HCT116 (cell line): ENCODE data around the gene TF. TPM values are rescaled to one million over a fixed set of nuclear protein-coding genes. Genes with fewer than 3 reads are reported as not detected.

Source experiments
- ATAC-seq: fragments of 200-7000 bp; cut with Tn5 transposase; 2 replicates; pipeline ENCODE4 v1.9.1; 2020; ENCODE audit warnings: mild to moderate bottlenecking, moderate library complexity
- BruUV-seq: library from RNA; stranded (reverse); fragments of 400-500 nt; replicated peaks from 2 replicates; lab custom pipeline; 2021; lab: Mats Ljungman, UMichigan
- CTCF ChIA-PET: fragments of 300-600 bp; sonication (Branson Sonifier 250); formaldehyde crosslinking; loops from one replicate; lab custom pipeline; 2021; ENCODE audit warnings: antibody characterized with exemption; lab: Charles Lee
- POLR2A ChIA-PET: fragments of 300-600, 350-600 bp; sonication (Branson Sonifier 250); formaldehyde crosslinking; loops from one replicate; lab custom pipeline; 2021; ENCODE audit warnings: antibody characterized with exemption; lab: Charles Lee
- RAD21 ChIA-PET, 2 experiments: fragments of 300-600 bp; sonication (Branson Sonifier 250); formaldehyde crosslinking; loops; one replicate each; lab custom pipeline; 2023; ENCODE audit warnings: low total read pairs in 2 of 2; ENCODE audit not compliant: uncharacterized antibody in 2 of 2, unreplicated experiment in 2 of 2, low non-redundant PET in 1 of 2; lab: Charles Lee
- DNase-seq: peaks from one replicate; pipeline ENCODE4 v3.0.0-alpha.2; 2010; ENCODE audit warnings: low read depth, low spot score
- H2AFZ ChIP-seq: fragments of 200-600 bp; shearing (Covaris generic), sonication (generic); 2 replicates; pipeline ENCODE4 v1.6.1; 2017; ENCODE audit warnings: low read depth, mixed run types, mixed read lengths, antibody characterized with exemption, low read length; ENCODE audit not compliant: poor library complexity, severe bottlenecking
- H3K27ac ChIP-seq: 2 replicates; pipeline ENCODE4 v1.5.1; 2012; ENCODE audit warnings: low read depth, low read length
- H3K27me3 ChIP-seq: fragments of 200-600 bp; sonication (generic); 2 replicates; pipeline ENCODE4 v1.6.1; 2016; ENCODE audit warnings: mixed run types, low read length, mixed read lengths; ENCODE audit not compliant: insufficient read depth
- H3K36me3 ChIP-seq, 2 experiments: fragments of 200-500 bp in 1 of 2; fragments of 200-600 bp in 1 of 2; sonication (Bioruptor generic) in 1 of 2; sonication (generic) in 1 of 2; 2 replicates each; pipeline versions ENCODE4 v1.5.1 to v1.6.1; 2014 to 2016; ENCODE audit warnings: low read length in 2 of 2, inconsistent platforms in 1 of 2, mixed read lengths in 1 of 2, mixed run types in 1 of 2; ENCODE audit not compliant: insufficient read depth in 2 of 2, control insufficient read depth in 1 of 2
- H3K4me1 ChIP-seq, 2 experiments: fragments of 200-600 bp in 1 of 2; sonication (generic) in 1 of 2; 2 replicates each; pipeline versions ENCODE4 v1.5.1 to v1.6.1; 2012 to 2017; ENCODE audit warnings: low read length in 2 of 2, inconsistent platforms in 1 of 2, mild to moderate bottlenecking in 1 of 2, mixed read lengths in 1 of 2, mixed run types in 1 of 2, moderate library complexity in 1 of 2; ENCODE audit not compliant: insufficient read depth in 2 of 2, control insufficient read depth in 1 of 2
- H3K4me2 ChIP-seq: fragments of 200-600 bp; sonication (generic); 2 replicates; pipeline ENCODE4 v1.6.1; 2017; ENCODE audit warnings: mixed run types, low read length, mixed read lengths
- H3K4me3 ChIP-seq, 2 experiments: fragments of 200-600 bp in 1 of 2; sonication (generic) in 1 of 2; replicated peaks in 1 of 2; 2 replicates each; pipeline ENCODE4 v1.5.1; 2011 to 2016; ENCODE audit warnings: low read length in 2 of 2, control low read depth in 1 of 2, low read depth in 1 of 2, mild to moderate bottlenecking in 1 of 2, mixed read lengths in 1 of 2, mixed run types in 1 of 2
- H3K79me2 ChIP-seq: fragments of 200-600 bp; sonication (generic); 2 replicates; pipeline ENCODE4 v1.6.1; 2017; ENCODE audit warnings: mild to moderate bottlenecking, mixed run types, low read length, moderate library complexity, mixed read lengths; ENCODE audit not compliant: insufficient read depth
- H3K9ac ChIP-seq: fragments of 200-600 bp; sonication (generic); 2 replicates; pipeline ENCODE4 v1.6.1; 2016; ENCODE audit warnings: low read length, mixed read lengths
- H3K9me2 ChIP-seq: fragments of 200-600 bp; sonication (generic), shearing (Covaris generic); 2 replicates; pipeline ENCODE4 v1.6.1; 2017; ENCODE audit warnings: mixed run types, mild to moderate bottlenecking, moderate library complexity; ENCODE audit not compliant: insufficient read depth
- H3K9me3 ChIP-seq, 2 experiments: fragments of 200-500 bp in 1 of 2; fragments of 200-600 bp in 1 of 2; sonication (Bioruptor generic) in 1 of 2; sonication (generic) in 1 of 2; 2 replicates each; pipeline ENCODE4 v1.6.1; 2014 to 2017; ENCODE audit warnings: low read length in 2 of 2, mixed read lengths in 2 of 2, inconsistent platforms in 1 of 2, low read depth in 1 of 2, mild to moderate bottlenecking in 1 of 2, mixed run types in 1 of 2, moderate library complexity in 1 of 2; ENCODE audit not compliant: control insufficient read depth in 1 of 2, insufficient read depth in 1 of 2
- H4K20me1 ChIP-seq: fragments of 200-600 bp; sonication (generic), shearing (Covaris generic); 2 replicates; pipeline ENCODE4 v1.6.1; 2017; ENCODE audit warnings: mixed run types, mild to moderate bottlenecking, moderate library complexity; ENCODE audit not compliant: insufficient read depth
- ATF3 ChIP-seq: IDR thresholded peaks from 2 replicates; pipeline ENCODE4 v1.6.1; 2012
- EGR1 ChIP-seq: IDR thresholded peaks from 2 replicates; pipeline ENCODE4 v1.6.1; 2012; ENCODE audit warnings: low read depth
- EZH2 ChIP-seq: fragments of 200-600 bp; sonication (generic); IDR thresholded peaks from 2 replicates; pipeline ENCODE4 v1.6.1; 2017; ENCODE audit warnings: antibody characterized with exemption, mixed run types
- FOSL1 ChIP-seq: IDR thresholded peaks from 2 replicates; pipeline ENCODE4 v1.6.1; 2012; ENCODE audit warnings: low read depth
- JUND ChIP-seq: IDR thresholded peaks from 2 replicates; pipeline ENCODE4 v1.6.1; 2012
- MAX ChIP-seq: IDR thresholded peaks from 2 replicates; pipeline ENCODE4 v1.6.1; 2012
- POLR2A ChIP-seq: IDR thresholded peaks from 2 replicates; pipeline ENCODE4 v1.7.0; 2011; ENCODE audit warnings: borderline replicate concordance; ENCODE audit not compliant: insufficient read depth, insufficient read length; ENCODE audit errors: extremely low read depth
- POLR2AphosphoS5 ChIP-seq: IDR thresholded peaks from 2 replicates; pipeline ENCODE4 v1.6.1; 2011; ENCODE audit warnings: mild to moderate bottlenecking, low read depth, low read length, moderate library complexity
- REST ChIP-seq: IDR thresholded peaks from 2 replicates; pipeline ENCODE4 v1.6.1; 2012; ENCODE audit warnings: low read depth
- SP1 ChIP-seq: IDR thresholded peaks from 2 replicates; pipeline ENCODE4 v1.6.1; 2012; ENCODE audit warnings: low read depth
- SRF ChIP-seq: IDR thresholded peaks from 2 replicates; pipeline ENCODE4 v1.6.1; 2012; ENCODE audit warnings: low read depth
- TCF7L2 ChIP-seq: IDR thresholded peaks from 2 replicates; pipeline ENCODE4 v1.7.0; 2011; ENCODE audit warnings: borderline replicate concordance, inconsistent platforms; ENCODE audit not compliant: insufficient read depth, insufficient read length; ENCODE audit errors: extremely low read depth
- YY1 ChIP-seq: IDR thresholded peaks from 2 replicates; pipeline ENCODE4 v1.6.1; 2011; ENCODE audit warnings: low read length, low read depth, moderate library complexity, mild to moderate bottlenecking; ENCODE audit not compliant: insufficient replicate concordance; ENCODE audit errors: extremely low read depth
- ZFX ChIP-seq: fragments of 450-650 bp; IDR thresholded peaks from 2 replicates; pipeline ENCODE4 v1.6.1; 2017
- ZNF274 ChIP-seq: fragments of 200-500 bp; sonication (Bioruptor generic); IDR thresholded peaks from 2 replicates; pipeline ENCODE4 v1.6.1; 2014; ENCODE audit warnings: mild to moderate bottlenecking, low read depth, low read length, inconsistent platforms
- intact Hi-C: fragments of 100-400 bp; cut with micrococcal nuclease; formaldehyde crosslinking; loops from 2 replicates; pipeline ENCODE4 v1.10.0; 2022
- total RNA-seq: library from RNA; stranded (reverse); gene quantifications from one replicate; pipeline ENCODE4 v1.2.1, GENCODE V29; 2021; ENCODE audit not compliant: unreplicated experiment
- TF ChIP-seq, protein P1 (sequence below): IDR thresholded peaks from 2 replicates; pipeline ENCODE4 v1.6.1; 2011; ENCODE audit warnings: mild to moderate bottlenecking, low read length, moderate library complexity; ENCODE audit not compliant: insufficient replicate concordance; ENCODE audit errors: extremely low read depth

Gene TF
- total RNA-seq, 1 experiment from 2014 or later = 10.4 TPM

GRCh38 chr3:133775309-133775708, 29.1 kb downstream of the TF start:
- no peaks in the 10 kb centered on the region for H3K27me3 ChIP-seq
- no peaks in the 10 kb centered on the region for H3K79me2 ChIP-seq
- no peak overlapping the region for H3K4me3 ChIP-seq
- TF ChIP-seq SRF (no peak), EGR1 (no peak), MAX (no peak), POLR2A (no peak), EZH2 (no peak), ZNF274 (no peak), TCF7L2 (no peak), YY1 (no peak), JUND (no peak), ATF3 (no peak), ZFX (no peak), POLR2AphosphoS5 (no peak)
- no TSS peak for BruUV-seq
- no peaks in the 10 kb centered on the region for H4K20me1 ChIP-seq
- ChIA-PET POLR2A (no interaction called here), RAD21 (no interaction called here), CTCF (no interaction called here)
- no peaks in the 10 kb centered on the region for H3K36me3 ChIP-seq
- intact Hi-C loops = no loop called here
- H3K9me3 ChIP-seq = no peaks in the 10 kb centered on the region
- H3K9ac ChIP-seq = no peak overlapping the region
- no peak overlapping the region for H2AFZ ChIP-seq
- no peak overlapping the region for H3K4me2 ChIP-seq
- no peak for ATAC-seq
- DNase-seq = no peak
- H3K9me2 ChIP-seq = no peaks in the 10 kb centered on the region
- H3K27ac ChIP-seq = no peak overlapping the region
- no peaks in the 10 kb centered on the region for H3K4me1 ChIP-seq

DNA sequence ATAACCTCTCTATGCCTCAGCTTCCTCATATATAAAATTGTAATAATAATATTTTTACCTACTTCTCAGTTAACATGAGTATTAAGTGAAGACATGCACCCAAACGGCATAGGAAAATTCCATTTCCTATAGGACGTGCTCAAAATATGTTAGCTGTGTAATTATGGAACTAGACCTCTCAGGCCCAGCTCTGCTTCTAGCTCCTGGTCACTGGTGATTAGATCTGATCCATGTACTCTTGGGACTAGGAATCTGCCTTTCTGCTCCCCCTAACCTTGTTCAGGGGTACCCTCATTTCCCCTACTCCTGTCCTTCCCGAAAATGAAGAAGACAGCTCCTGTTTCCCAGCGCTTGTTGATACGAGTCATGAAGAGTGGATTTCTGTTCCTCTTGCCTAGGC, 29.6 kb downstream of the TF start:
- Histone ChIP-seq H3K27me3 (no peaks in the 10 kb centered on the region), H4K20me1 (no peaks in the 10 kb centered on the region), H3K4me2 (no peak overlapping the region), H3K79me2 (no peaks in the 10 kb centered on the region), H3K4me3 (no peak overlapping the region), H3K4me1 (no peaks in the 10 kb centered on the region), H3K36me3 (no peaks in the 10 kb centered on the region), H3K9me2 (no peaks in the 10 kb centered on the region), H3K27ac (no peak overlapping the region), H2AFZ (no peak overlapping the region), H3K9ac (no peak overlapping the region), H3K9me3 (no peaks in the 10 kb centered on the region)
- ChIA-PET CTCF (no interaction called here), RAD21 (no interaction called here), POLR2A (no interaction called here)
- no TSS peak for BruUV-seq
- ATAC-seq (no peak), DNase-seq (no peak)
- intact Hi-C loops = no loop called here
- TF ChIP-seq ZFX (no peak), EZH2 (no peak), ATF3 (no peak), REST (no peak), ZNF274 (no peak), SP1 (no peak), POLR2AphosphoS5 (no peak), FOSL1 (no peak)
- TF ChIP-seq, protein P1, sequence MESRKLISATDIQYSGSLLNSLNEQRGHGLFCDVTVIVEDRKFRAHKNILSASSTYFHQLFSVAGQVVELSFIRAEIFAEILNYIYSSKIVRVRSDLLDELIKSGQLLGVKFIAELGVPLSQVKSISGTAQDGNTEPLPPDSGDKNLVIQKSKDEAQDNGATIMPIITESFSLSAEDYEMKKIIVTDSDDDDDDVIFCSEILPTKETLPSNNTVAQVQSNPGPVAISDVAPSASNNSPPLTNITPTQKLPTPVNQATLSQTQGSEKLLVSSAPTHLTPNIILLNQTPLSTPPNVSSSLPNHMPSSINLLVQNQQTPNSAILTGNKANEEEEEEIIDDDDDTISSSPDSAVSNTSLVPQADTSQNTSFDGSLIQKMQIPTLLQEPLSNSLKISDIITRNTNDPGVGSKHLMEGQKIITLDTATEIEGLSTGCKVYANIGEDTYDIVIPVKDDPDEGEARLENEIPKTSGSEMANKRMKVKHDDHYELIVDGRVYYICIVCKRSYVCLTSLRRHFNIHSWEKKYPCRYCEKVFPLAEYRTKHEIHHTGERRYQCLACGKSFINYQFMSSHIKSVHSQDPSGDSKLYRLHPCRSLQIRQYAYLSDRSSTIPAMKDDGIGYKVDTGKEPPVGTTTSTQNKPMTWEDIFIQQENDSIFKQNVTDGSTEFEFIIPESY = no peak
